GM13977 (cell line): ENCODE results near the gene RHCG.

ENCODE experiments used
- DNase-seq: peaks from one replicate; pipeline ENCODE4 v3.0.0; 2012; ENCODE audit warnings: low spot score
- in situ Hi-C: fragments of 300-500 bp; cut with MboI; formaldehyde crosslinking; loops from one replicate; pipeline ENCODE4 v1.12.0; 2022; ENCODE audit warnings: low sequenced_read_pairs, low pct_unique_long_range_greater_than_20kb, mixed read lengths, inconsistent platforms; ENCODE audit not compliant: unreplicated experiment
- TF ChIP-seq, protein P1 (sequence below): IDR thresholded peaks from 2 replicates; pipeline ENCODE4 v1.5.1; 2012; ENCODE audit warnings: mild to moderate bottlenecking, control low read depth; ENCODE audit not compliant: insufficient read depth; ENCODE audit errors: extremely low read depth, missing control alignments

Gene RHCG

GRCh38 chr15:89442671-89443307, 53.6 kb downstream of the RHCG start:
- TF ChIP-seq, protein P1, sequence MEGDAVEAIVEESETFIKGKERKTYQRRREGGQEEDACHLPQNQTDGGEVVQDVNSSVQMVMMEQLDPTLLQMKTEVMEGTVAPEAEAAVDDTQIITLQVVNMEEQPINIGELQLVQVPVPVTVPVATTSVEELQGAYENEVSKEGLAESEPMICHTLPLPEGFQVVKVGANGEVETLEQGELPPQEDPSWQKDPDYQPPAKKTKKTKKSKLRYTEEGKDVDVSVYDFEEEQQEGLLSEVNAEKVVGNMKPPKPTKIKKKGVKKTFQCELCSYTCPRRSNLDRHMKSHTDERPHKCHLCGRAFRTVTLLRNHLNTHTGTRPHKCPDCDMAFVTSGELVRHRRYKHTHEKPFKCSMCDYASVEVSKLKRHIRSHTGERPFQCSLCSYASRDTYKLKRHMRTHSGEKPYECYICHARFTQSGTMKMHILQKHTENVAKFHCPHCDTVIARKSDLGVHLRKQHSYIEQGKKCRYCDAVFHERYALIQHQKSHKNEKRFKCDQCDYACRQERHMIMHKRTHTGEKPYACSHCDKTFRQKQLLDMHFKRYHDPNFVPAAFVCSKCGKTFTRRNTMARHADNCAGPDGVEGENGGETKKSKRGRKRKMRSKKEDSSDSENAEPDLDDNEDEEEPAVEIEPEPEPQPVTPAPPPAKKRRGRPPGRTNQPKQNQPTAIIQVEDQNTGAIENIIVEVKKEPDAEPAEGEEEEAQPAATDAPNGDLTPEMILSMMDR, result peak; percentile 75
- in situ Hi-C loops, result no loop called here

GRCh38 chr15:89442155-89442554, 54.2 kb downstream of the RHCG start:
- TF ChIP-seq, protein P1, result no peak
- in situ Hi-C loops, result no loop called here
- DNase-seq, result no peak

More at GRCh38 chr15:89442671-89443307, 53.6 kb downstream of the RHCG start:
- DNase-seq, result peak; percentile 83

GRCh38 chr15:89441295-89441812, 55.0 kb downstream of the RHCG start:
- peak; percentile 88 for DNase-seq
- TF ChIP-seq, protein P1, result no peak
- in situ Hi-C loops, result no loop called here

DNA sequence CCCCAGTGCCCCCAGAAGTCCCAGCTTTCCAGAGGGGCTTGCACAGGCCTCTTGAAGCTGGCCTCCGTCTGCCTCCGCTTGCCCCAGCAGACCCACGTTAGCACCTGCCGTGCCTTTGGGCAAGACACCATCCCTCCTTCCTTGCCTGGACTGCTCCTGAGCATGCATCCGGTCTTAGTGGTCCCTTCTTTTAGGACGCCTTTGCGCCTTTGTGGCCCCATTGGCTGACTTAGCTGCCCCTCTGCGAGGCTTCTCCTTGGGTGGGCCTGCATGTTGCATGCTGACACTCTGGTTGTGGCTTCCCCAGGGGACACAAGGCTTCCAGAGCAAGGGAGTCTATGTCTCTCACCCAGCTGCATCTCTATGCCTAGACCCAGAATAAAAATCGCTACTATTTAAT, 56.6 kb downstream of the RHCG start:
- TF ChIP-seq, protein P1, result no peak
- in situ Hi-C loops, result no loop called here

GRCh38 chr15:89436560-89437311, 59.6 kb downstream of the RHCG start:
- DNase-seq, result no peak
- TF ChIP-seq, protein P1, result no peak
- in situ Hi-C loops, result no loop called here

More for the DNA sequence above, 56.6 kb downstream of the RHCG start:
- DNase-seq, result no peak

DNA sequence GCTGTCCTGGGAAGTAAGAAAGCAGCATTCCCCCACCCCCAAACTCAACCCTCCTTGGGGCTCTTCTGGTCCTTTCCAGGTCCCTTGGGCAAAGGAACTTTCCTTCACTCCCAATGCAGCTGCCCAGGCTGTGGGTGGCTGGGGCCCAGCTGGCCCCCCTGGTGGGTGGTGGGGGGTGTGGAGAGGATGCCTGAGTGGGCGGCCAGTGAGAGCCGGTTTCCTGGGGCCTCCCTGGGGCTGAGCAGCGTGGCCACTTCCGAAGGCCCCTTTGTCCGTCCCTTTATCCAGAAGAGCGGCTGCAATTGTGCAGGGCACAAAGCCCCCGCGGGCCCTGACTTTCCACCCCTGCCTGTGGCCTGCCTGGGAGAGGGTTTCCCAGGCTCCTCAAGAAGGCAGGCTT, 61.0 kb downstream of the RHCG start:
- in situ Hi-C loops, result no loop called here
- DNase-seq, result no peak
- TF ChIP-seq, protein P1, result no peak
